MM.1S (cell line): ENCODE measurements around the gene UNKL.

ENCODE experiments used
- DNase-seq: peaks from one replicate; pipeline ENCODE4 v3.0.0-alpha.2; 2015
- H2AFZ ChIP-seq: fragments of 300-600 bp; sonication (generic); 2 replicates; pipeline ENCODE4 v1.6.0; 2016; ENCODE audit warnings: antibody characterized with exemption, low read length
- H3F3A ChIP-seq: fragments of 300-600 bp; sonication (generic); 2 replicates; pipeline ENCODE4 v1.6.1; 2016; ENCODE audit warnings: mild to moderate bottlenecking, antibody characterized with exemption, low read length, moderate library complexity, mixed read lengths; ENCODE audit not compliant: insufficient read depth
- H3K27ac ChIP-seq: fragments of 300-600 bp; sonication (generic); 2 replicates; pipeline ENCODE4 v1.5.1; 2016; ENCODE audit warnings: mild to moderate bottlenecking, low read length
- H3K27me3 ChIP-seq: fragments of 300-600 bp; sonication (generic); replicated peaks from 2 replicates; pipeline ENCODE4 v1.6.0; 2016; ENCODE audit warnings: low read length; ENCODE audit not compliant: insufficient read depth
- H3K36me3 ChIP-seq: fragments of 300-600 bp; sonication (generic); replicated peaks from 2 replicates; pipeline ENCODE4 v1.6.1; 2016; ENCODE audit warnings: mild to moderate bottlenecking, low read length, mixed read lengths; ENCODE audit not compliant: insufficient read depth
- H3K4me1 ChIP-seq: fragments of 300-600 bp; sonication (generic); 2 replicates; pipeline ENCODE4 v1.6.1; 2016; ENCODE audit warnings: low read length, mixed read lengths
- H3K4me2 ChIP-seq: fragments of 300-600 bp; sonication (generic); 2 replicates; pipeline ENCODE4 v1.6.0; 2016; ENCODE audit warnings: low read depth, low read length
- H3K4me3 ChIP-seq: fragments of 300-600 bp; sonication (generic); 2 replicates; pipeline ENCODE4 v1.5.1; 2016; ENCODE audit warnings: low read length, mixed read lengths
- H3K79me2 ChIP-seq: fragments of 300-600 bp; sonication (generic); 2 replicates; pipeline ENCODE4 v1.6.1; 2016; ENCODE audit warnings: mixed run types, low read length, mixed read lengths
- H3K9ac ChIP-seq: fragments of 300-600 bp; sonication (generic); 2 replicates; pipeline ENCODE4 v1.6.1; 2016; ENCODE audit warnings: low read length, mixed read lengths
- H3K9me2 ChIP-seq: fragments of 300-600 bp; sonication (generic); replicated peaks from 2 replicates; pipeline ENCODE4 v1.6.1; 2016; ENCODE audit warnings: mild to moderate bottlenecking, low read length, mixed read lengths; ENCODE audit not compliant: insufficient read depth
- H3K9me3 ChIP-seq: fragments of 300-600 bp; sonication (generic); replicated peaks from 2 replicates; pipeline ENCODE4 v1.6.1; 2016; ENCODE audit warnings: mild to moderate bottlenecking, low read length, mixed read lengths; ENCODE audit not compliant: insufficient read depth
- H4K20me1 ChIP-seq: fragments of 300-600 bp; sonication (generic); 2 replicates; pipeline ENCODE4 v1.6.1; 2016; ENCODE audit warnings: mild to moderate bottlenecking, low read length, moderate library complexity, mixed read lengths; ENCODE audit not compliant: insufficient read depth
- CTCF ChIP-seq: fragments of 300-600 bp; sonication (generic); IDR thresholded peaks from 2 replicates; pipeline ENCODE4 v1.5.1; 2016; ENCODE audit warnings: antibody characterized with exemption, low read length, mixed read lengths
- EZH2 ChIP-seq: fragments of 300-600 bp; sonication (generic); optimal IDR thresholded peaks from 2 replicates; pipeline ENCODE3; 2017; ENCODE audit warnings: low read depth, mild to moderate bottlenecking, antibody characterized with exemption, low read length, mixed read lengths
- EZH2phosphoT487 ChIP-seq: fragments of 300-600 bp; sonication (generic); IDR thresholded peaks from 2 replicates; pipeline ENCODE4 v1.6.1; 2018; ENCODE audit warnings: antibody characterized with exemption, low read length

UNKL gene

GRCh38 chr16:1325261-1325660 is 89.2 kb downstream of the UNKL start:
- H3K4me3 ChIP-seq = no peak overlapping the region
- H3K9me2 ChIP-seq = no peaks in the 10 kb centered on the region
- no peaks in the 10 kb centered on the region for H3K27me3 ChIP-seq
- H2AFZ ChIP-seq = no peak overlapping the region
- H4K20me1 ChIP-seq = no peaks in the 10 kb centered on the region
- no peaks in the 10 kb centered on the region; the same call in 1 of the 2 replicates for H3K79me2 ChIP-seq
- no peak overlapping the region for H3K27ac ChIP-seq
- no peaks in the 10 kb centered on the region for H3F3A ChIP-seq
- H3K4me1 ChIP-seq = no peaks in the 10 kb centered on the region
- H3K4me2 ChIP-seq = no peak overlapping the region
- no peak for DNase-seq
- 0 out of 2 replicates have a peak, but pooled peaks cover 1% of the 10 kb centered on the region for H3K36me3 ChIP-seq
- H3K9me3 ChIP-seq = no peaks in the 10 kb centered on the region
- no peak for TF ChIP-seq EZH2
- TF ChIP-seq CTCF = no peak
- TF ChIP-seq EZH2phosphoT487 = no peak
- H3K9ac ChIP-seq = no peak overlapping the region

GRCh38 chr16:1324286-1324826 is 90.1 kb downstream of the UNKL start:
- H3K79me2 ChIP-seq = peaks cover 2% of the 10 kb centered on the region; the same call in 1 of the 2 replicates
- H3K9ac ChIP-seq = no peak overlapping the region
- 0 out of 2 replicates have a peak, but pooled peaks cover 3% of the 10 kb centered on the region for H3K36me3 ChIP-seq
- H3K27ac ChIP-seq = no peak overlapping the region
- no peaks in the 10 kb centered on the region for H3K9me3 ChIP-seq
- DNase-seq = no peak
- no peaks in the 10 kb centered on the region for H3F3A ChIP-seq
- H3K9me2 ChIP-seq = no peaks in the 10 kb centered on the region
- H3K4me3 ChIP-seq = no peak overlapping the region
- no peak overlapping the region for H3K4me2 ChIP-seq
- no peaks in the 10 kb centered on the region for H4K20me1 ChIP-seq
- no peaks in the 10 kb centered on the region for H3K27me3 ChIP-seq
- H3K4me1 ChIP-seq = no peaks in the 10 kb centered on the region
- no peak overlapping the region for H2AFZ ChIP-seq
- TF ChIP-seq CTCF (no peak), EZH2phosphoT487 (no peak), EZH2 (no peak)

GRCh38 chr16:1323296-1324239 is 90.9 kb downstream of the UNKL start:
- H3K4me1 ChIP-seq = no peaks in the 10 kb centered on the region
- H3K36me3 ChIP-seq = 0 out of 2 replicates have a peak, but pooled peaks cover 3% of the 10 kb centered on the region

More at GRCh38 chr16:1323296-1324239, 90.9 kb downstream of the UNKL start:
- Histone ChIP-seq H2AFZ (no peak overlapping the region), H3F3A (no peaks in the 10 kb centered on the region), H3K4me2 (no peak overlapping the region), H3K9me3 (no peaks in the 10 kb centered on the region), H3K9me2 (no peaks in the 10 kb centered on the region), H3K79me2 (peaks cover 8% of the 10 kb centered on the region), H3K4me3 (no peak overlapping the region), H3K27ac (no peak overlapping the region), H3K27me3 (no peaks in the 10 kb centered on the region), H4K20me1 (no peaks in the 10 kb centered on the region), H3K9ac (no peak overlapping the region)
- DNase-seq = no peak
- TF ChIP-seq EZH2phosphoT487 (no peak), EZH2 (no peak), CTCF (no peak)
